ENCODE results near the gene AS3MT.

AS3MT gene

DNA sequence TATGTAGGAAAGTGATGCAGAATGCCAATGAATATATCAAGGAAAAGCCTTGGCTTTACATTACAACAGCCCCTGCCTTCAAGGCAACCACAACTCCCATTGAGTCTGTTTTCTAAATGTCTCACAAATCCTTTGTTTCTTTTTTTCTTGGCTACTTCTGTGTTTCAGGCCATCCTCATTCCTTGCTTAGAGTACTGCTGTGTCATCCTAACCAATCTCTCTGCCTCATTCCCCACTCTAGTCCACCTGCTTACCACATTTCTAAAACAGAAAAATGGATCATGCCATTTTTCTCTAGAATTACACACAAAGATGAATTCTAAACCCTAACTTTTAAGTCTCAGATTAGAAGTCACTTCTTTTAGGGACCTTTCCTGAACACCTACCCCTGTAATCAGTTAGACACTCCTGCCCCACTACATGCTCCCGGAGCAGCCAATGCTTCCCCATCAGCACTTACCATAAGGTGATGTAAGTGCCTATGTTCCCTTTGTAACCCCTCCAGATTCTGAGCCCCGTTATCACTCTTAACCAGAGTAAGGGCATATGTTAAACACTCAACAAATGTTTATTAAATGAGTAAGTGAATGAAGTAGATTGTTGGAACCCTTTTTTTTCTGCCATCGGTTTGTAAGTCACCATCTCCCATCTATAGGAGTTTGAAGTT, 12.4 kb upstream of the AS3MT start:
- no peak for DNase-seq

DNA sequence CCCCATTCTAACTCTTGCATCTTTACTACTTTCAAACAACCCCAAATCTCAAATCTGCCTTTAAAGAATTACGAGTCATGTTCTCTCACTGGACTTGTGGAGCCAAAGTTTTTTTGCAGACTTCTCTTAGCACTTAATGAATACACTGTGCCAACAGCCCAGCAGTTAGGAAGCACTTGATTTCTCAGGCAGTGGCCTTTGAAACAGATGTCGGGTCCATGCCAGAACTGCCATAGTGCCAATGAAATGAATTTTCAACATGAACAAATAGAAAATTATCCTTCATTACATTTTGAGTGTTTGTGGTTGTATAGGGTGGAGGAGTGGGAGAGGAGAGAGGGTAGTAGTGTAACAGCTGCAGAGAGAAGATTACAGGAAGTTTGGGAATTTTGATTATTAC, 9.4 kb upstream of the AS3MT start:
- DNase-seq, result no peak

DNA sequence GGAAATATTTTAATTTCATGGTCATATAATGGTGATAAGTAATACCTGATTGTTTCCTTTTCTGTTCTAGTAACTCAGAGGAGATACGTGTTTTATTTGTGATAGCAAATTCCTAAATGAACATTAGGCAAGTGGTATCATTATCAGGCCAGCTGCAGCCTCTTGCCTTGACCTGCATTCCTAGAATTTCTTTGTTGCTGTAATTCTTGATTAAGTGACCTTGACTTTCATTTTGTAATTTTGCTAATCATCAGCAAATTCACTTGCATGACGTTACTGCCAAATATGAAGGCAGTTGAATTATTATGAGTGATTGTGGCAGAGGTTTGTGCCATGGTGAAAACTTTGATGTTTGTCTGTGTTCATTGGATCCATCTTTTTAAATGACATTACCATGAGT, 5.6 kb upstream of the AS3MT start:
- DNase-seq, result no peak

DNA sequence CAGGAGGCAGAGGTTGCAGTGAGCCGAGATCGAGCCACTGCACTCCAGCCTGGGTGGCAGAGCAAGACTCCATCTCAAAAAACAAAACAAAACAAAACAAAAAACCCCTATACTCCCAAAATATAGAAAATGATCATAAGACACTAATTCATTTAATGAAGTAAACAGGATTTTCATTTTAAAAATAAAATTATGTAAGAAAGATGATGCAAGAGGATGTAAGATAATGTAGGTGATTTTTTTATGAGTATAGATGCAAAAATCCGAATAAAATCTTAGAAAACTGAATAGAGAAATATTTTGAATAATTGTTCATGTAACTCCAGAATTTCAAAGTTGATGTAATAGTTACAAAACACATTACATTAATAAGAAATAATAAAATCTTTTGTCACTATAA, 3.6 kb upstream of the AS3MT start:
- DNase-seq, result no peak

DNA sequence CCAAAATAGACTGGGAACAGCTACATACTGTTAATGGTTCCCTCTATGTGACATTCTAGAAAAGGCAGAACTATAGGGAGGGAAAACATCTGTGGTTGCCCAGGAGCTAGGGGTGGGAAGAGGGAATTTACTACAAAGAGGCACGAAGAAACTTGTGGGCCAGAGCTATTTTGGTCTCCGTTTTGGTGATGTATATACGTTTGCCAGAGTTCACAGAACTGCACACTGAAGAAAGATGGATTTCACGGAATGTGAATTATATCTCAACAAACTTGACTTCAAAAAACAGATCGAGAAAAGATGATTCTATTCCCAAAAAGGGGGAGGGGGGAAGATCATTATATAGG, 386 bp upstream of the AS3MT start:
- no peak for DNase-seq

DNA sequence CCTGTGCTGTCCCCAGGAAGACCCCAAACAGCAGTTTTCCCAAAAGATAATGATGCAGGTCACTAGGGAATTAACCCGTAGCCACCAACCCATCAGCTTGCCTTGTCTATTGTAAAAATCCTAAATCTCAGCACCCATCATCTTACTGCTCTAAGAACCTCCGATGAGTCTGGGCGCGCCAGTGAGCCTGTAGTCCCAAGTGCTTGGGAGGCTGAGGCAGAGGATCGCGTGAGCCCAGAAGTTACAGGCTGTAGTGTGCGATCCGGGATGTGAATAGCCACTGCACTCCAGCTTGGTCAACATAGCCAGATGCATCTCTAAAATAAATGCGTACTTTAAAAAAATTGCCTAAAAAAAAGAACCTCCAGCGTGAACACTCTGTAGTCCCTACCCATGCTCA, 951 bp downstream of the AS3MT start:
- DNase-seq, result no peak

DNA sequence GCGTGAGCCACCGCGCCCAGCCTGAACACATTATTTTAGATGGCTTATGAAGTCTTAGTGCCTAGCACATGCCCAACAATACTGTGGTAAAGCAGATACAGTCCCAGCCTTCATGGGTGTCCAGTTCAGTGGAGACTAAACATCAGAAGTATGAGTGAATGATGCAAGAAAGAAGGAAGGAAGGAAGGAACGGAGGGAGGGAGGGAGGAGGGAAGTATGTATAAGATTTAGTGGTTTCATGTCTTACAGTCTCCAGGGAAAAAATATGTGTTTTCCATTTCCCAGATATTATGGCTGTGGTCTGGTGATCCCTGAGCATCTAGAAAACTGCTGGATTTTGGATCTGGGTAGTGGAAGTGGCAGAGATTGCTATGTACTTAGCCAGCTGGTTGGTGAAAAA, 2.9 kb downstream of the AS3MT start:
- DNase-seq, result no peak

DNA sequence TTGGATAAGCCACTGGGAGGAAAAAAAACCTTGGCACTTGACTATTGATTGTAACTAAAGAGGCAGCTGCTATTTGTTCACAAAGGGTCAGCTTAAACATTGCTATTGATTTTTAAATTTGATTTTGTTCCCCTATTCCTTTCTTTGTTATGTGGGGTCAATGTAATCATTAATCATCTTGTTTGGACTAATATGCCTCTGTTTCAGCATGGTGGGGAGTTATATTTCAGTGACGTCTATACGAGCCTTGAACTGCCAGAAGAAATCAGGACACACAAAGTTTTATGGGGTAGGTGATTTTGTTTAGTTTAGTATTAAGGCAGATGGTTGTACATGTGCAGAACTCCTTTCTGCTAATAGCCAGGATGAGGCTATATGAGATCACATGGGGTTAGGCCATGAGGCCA, 7.5 kb downstream of the AS3MT start:
- DNase-seq, result no peak

DNA sequence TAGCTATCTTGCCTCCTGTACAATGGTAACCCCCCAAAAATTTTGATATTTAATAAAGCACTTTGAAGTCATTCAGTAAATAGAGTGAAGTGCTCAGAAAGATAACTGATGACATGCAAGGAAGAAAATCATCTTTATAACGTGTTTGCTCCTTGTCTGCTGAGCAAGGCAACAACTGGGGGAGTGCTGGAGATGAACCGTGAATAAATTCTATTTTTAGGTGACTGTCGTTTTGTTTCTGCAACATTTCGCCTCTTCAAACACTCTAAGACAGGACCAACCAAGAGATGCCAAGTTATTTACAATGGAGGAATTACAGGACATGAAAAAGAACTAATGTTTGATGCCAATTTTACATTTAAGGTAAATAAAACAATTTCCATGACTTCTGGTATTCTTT, 9.4 kb downstream of the AS3MT start:
- no peak for DNase-seq

DNA sequence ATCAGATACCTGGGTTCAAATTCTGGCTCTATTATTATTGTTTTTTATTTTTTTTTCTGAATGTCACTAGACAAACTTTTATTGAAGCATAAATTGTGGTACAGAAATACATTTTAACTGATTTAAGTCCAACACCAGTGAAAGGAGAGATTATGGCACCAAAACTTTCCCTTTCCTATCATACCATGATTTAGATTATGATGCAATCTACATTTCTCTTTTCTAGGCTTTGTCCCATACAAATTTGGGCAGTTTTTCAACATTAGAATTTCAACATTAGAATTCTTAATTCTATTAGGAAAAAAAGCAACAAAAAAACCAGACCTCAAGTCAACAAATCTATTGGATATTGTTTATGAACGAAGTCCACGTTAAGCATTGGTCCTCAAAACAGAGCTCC, 11.0 kb downstream of the AS3MT start:
- no peak for DNase-seq

DNA sequence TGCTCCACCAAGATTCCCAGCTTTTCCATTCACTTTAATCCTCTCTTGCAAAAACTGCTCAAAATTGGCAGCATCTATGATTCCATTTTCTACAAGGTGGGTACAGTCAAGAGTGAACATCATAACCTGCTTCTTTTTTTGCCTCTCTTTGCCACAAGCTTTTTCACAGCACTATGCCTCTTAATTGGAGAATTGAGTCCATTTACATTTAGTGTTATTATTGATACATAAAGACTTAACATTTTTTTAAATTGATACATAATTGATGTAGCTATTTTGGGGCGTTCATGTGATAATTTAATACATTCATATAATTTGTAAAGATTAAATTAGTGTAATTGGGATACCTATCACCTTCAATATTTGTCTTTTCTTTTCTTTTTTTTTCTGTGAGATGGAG, 18.8 kb downstream of the AS3MT start:
- no peak for DNase-seq

DNA sequence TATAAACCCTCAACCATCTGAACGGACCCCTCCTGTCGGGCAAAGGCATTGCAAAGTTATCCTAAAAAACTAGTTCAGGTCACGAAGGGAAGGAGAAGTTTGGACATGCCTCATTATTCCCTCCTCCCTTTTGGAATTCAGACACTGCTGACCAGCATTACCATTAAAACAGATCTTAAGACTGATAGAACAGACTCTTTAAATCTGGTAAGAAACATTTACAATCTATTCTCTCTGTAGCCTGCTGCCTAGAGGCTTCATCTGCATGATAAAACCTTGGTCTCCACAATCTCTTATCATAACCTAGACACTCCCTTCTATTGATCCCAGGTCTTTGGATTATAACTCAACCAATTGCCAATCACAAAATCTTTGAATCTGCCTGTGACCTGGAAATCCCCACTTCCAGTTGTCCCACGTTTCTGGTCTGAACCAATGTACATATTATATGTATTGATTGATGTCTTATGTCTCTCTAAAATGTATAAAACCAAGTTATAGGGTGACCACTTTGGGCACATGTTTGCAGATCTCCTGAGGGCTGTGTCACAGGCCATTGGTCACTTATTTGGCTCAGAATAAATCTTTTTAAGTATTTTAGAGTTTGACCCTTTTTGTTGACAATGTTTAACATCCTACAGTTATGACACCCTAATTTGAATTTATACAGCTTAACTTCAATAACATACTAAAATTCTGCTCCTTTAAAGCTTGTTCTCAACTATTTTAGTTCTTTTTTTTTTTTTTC, 25.4 kb downstream of the AS3MT start:
- no peak for DNase-seq

DNA sequence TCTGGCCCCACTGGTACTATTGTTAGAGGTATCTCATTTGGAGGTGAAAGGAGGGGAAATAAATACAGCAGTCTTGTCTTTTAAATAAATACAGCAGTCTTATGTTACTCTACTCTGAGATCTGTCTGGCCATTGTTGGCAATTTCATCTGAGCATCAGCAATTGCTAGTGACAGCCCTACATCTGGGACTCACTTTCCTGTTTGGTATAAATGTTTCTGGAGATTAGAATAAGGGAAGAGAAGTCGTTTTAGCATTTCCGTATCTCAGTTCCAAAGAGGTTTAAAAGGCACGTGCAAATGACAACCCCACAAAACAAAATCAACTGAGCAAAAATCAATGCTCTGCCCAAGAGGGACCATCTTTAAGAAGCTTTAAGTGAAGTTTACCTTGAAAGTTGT, 30.7 kb downstream of the AS3MT start:
- DNase-seq, result no peak

DNA sequence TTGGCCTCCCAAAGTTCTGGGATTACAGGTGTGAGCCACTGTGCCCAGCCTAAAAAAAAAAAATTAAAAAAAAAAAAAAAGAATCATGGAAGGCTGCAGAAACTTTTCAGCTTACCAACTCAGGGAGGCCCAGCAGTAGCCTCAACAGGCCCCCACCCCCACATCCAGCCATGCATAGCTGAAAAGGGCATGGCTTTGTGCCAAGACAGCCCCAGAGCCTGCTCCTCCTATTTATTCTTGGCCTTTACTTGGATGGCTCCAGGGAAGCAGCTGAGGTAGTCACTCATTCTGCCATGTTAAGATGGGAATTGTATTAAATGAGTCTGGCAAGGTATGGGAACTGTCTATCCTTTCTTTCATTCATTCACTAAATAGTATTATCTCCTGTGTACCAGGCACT, 35.1 kb downstream of the AS3MT start:
- DNase-seq, result no peak

DNA sequence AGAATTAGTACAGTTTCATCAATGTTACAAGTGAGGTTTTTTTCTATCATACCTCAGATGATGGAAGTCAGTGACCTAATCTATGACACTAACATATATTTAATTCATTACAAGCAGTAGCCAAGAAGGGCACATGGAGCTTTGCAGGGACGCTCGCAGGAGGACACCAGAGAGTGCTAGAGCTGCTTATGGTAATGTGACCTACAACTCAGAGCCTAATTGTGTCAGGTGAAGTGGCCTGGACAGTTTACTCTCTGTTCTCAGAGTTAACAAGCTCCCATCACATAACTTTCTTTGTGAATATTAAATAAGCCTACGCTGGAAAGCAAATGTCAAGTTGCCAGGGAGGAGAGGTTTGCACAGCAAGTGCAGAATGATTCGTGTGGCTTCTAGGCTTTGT, 37.2 kb downstream of the AS3MT start:
- DNase-seq, result no peak

DNA sequence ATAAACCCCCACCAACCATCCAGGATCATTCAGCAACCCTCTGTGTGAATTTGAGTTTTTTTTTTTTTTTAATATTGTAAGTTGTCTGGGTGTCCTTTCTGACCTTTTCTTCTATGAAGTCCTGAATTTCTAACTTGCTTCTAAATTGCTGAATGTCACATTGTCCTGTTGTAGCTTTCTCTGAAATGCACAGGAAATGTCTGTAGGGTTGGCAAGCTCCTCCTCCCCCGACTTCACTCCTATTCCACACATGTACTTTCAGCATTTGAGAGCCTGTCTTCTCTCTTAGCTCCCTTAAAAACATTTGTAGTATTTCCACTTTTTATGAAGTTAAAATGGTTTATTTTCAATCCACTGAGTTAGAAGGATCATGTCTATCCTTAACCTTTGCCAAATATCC, 45.5 kb downstream of the AS3MT start:
- DNase-seq, result no peak

DNA sequence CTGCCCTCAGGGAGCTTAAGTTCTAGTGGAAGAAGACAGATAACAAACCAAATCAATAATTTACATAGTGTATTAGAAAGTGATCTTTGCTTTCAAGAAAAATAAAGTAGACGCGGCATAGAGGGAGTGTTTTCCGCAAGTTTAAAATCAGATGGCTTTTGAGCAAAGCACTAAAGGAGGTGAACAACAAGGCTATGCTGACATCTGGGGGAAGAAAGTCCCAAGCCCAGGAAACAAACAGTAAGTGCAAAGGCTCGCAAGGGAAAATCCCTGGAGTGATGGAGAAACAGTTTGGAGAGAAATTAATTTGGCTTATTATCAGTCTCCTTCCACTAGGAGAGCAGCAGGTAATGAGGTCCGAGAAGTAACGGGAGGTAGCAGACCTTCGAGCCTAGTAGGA, 46.9 kb downstream of the AS3MT start:
- DNase-seq, result no peak

DNA sequence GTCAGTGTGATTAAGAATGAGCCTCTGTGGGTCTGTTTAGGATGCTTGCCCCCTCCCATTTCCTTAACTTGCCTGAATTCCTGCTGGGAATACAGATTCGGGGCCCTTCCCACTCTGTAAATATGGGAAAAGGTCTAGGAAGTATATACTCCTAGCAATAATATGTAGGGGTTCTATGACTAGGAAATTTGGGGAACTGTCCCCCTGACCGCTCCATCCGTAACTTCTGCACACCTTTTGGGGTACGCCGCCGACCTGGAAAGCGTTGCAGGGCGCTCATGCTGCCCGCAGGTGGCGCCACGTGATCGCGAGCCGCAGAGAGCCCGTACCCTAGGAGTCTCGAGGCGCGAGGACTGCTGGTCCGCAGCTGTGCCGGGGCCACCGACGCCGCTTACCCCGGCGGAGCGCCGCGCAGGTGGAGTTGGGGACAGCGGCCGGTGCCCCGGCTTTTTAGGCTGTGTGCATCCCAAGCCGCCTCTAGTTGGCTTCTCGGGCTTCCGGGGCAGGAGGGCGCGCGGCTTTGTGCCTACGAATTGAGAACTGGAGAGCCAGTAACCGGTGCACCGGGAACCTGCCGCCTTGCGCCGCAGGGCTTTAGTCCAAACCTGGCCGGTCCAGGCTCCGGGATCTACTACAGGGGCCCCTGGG, 48.2 kb downstream of the AS3MT start:
- peak; percentile 52 for DNase-seq

DNA sequence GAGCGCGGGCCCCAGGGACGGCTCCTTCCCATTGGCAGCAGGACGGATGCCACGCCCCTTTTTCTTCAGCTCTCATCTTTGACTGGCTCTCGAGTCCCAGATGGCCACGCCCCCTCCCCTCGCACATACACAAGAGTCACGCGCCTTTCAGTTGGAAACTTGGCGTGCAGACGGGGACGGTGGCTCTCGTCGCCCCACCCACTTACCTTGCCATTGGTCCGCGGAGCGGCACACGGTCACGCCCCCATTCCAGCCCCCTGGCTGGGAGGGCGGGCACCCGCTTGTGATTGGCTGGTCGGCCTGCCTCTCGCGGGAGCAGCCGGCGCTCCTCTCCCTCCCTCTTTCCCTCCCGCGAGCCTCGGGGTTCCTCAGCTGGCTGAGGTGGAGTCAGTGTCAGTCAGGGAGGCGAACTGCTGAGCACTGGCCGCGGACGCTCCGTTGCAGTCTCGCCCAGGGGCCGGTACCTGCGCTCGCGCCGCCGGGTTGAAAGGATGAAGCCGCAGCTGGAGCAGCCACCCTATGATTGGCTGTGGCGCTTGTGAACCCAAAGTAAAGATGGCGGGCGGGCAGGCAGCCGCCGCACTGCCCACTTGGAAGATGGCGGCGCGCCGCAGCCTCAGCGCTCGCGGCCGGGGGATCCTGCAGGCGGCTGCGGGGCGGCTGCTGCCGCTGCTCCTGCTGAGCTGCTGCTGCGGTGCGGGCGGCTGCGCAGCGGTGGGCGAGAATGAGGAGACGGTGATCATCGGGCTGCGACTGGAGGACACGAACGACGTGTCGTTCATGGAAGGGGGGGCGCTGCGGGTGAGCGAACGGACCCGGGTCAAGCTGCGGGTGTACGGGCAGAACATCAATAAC, 48.9 kb downstream of the AS3MT start, which contains the start of gene CNNM2:
CNNM2 (plus strand) TSS at position 333 of the 855 bp plus-strand sequence; CDS start at position 520, 187 bp downstream.
- DNase-seq, result peak; percentile 98

DNA sequence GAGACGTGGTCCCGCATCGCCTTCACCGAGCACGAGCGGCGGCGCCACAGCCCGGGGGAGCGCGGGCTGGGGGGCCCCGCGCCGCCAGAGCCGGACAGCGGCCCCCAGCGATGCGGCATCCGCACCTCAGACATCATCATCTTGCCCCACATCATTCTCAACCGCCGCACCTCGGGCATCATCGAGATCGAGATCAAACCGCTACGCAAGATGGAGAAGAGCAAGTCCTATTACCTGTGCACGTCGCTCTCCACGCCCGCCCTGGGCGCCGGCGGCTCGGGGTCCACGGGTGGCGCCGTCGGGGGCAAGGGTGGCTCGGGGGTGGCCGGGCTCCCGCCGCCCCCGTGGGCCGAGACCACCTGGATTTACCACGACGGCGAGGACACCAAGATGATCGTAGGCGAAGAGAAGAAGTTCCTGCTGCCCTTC, 49.6 kb downstream of the AS3MT start:
- DNase-seq, result no peak

DNA sequence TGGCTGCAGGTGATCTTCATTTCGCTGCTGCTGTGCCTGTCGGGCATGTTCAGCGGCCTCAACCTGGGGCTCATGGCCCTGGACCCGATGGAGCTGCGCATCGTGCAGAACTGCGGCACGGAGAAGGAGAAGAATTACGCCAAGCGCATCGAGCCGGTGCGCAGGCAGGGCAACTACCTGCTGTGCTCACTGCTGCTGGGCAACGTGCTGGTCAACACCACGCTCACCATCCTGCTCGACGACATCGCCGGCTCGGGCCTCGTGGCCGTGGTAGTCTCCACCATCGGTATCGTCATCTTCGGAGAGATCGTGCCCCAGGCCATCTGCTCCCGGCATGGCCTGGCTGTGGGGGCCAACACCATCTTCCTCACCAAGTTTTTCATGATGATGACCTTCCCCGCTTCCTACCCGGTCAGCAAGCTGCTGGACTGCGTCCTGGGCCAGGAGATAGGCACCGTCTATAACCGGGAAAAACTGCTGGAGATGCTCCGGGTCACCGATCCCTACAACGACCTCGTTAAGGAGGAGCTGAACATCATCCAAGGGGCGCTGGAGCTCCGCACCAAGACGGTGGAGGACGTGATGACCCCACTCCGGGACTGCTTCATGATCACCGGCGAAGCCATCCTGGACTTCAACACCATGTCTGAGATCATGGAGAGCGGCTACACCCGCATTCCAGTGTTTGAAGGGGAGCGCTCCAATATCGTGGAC, 50.1 kb downstream of the AS3MT start:
- no peak for DNase-seq

DNA sequence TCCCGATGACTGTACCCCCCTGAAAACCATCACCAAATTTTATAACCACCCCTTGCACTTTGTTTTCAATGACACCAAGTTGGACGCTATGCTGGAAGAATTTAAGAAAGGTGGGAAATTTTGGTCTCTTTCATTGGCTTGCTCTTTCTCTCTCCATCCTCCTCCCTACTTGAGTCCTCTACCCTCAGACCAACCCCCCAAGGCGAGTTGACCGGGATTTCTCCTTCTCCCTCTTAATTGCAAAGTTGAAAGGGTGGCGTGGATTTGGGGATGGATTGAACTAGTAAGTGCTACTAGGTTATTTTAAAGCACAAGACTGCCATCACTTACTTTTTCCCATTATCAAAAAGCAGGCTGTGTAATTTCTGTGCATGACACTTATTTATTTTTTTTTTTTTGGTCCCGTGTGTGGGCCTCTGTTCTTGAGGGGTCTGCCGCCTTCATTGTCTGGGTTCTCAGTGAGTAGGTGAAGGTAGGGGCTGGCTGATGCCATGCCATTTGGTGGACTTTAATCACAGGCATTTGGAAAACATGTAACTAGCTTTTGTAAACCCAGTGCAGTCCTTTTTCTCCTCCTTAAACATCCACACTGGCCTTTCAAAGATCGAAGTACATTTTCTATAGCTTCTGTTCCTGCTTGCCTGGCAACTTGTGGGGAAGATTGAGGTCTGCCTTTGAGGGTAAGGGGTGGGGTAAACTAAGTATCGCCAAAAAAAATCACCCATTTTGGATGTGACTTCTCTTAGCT, 50.9 kb downstream of the AS3MT start:
- DNase-seq, result no peak
